Upper lobe of left lung (tissue), 6 donors: Measurements from ENCODE around the gene KRT25. TPM values are rescaled to one million over a fixed set of nuclear protein-coding genes. Genes with fewer than 3 reads are reported as not detected.

Experiments
- ATAC-seq, 2 donors: fragments of 200-7000 bp; cut with Tn5 transposase; one replicate each; pipeline ENCODE4 v1.9.1; 2022; ENCODE audit warnings: mild to moderate bottlenecking in 2 of 2, moderate library complexity in 2 of 2; ENCODE audit not compliant: low FRiP score in 2 of 2
- DNase-seq, 2 donors: peaks; one replicate each; pipeline ENCODE4 v3.0.0-alpha.2; 2019 to 2020
- H3K27ac ChIP-seq, 4 donors: fragments of 200-600 bp; sonication (generic); one replicate each; pipeline ENCODE4 v1.5.1; 2016 to 2019
- H3K27me3 ChIP-seq, 4 donors: fragments of 200-600 bp; sonication (generic); one replicate each; pipeline ENCODE4 v1.5.1; 2017 to 2019
- H3K36me3 ChIP-seq, 4 donors: fragments of 200-600 bp; sonication (generic); one replicate each; pipeline ENCODE4 v1.5.1; 2016 to 2019
- H3K4me1 ChIP-seq, 4 donors: fragments of 200-600 bp; sonication (generic); one replicate each; pipeline ENCODE4 v1.5.1; 2018 to 2019
- H3K4me3 ChIP-seq, 4 donors: fragments of 200-600 bp; sonication (generic); one replicate each; pipeline ENCODE4 v1.5.1; 2017 to 2019; ENCODE audit warnings: mild to moderate bottlenecking in 2 of 4, moderate library complexity in 1 of 4
- H3K9me3 ChIP-seq, 4 donors: fragments of 200-600 bp; sonication (generic); one replicate each; pipeline ENCODE4 v1.5.1; 2018 to 2019
- EP300 ChIP-seq, 4 donors: sonication (generic); formaldehyde crosslinking; IDR thresholded peaks; one replicate each; pipeline ENCODE4 v1.5.1; 2017; ENCODE audit warnings: antibody characterized with exemption in 4 of 4, control low read depth in 2 of 4
- POLR2A ChIP-seq, 4 donors: fragments of 450-650 bp; IDR thresholded peaks; one replicate each; pipeline ENCODE4 v1.5.1; 2016 to 2017; ENCODE audit warnings: antibody characterized with exemption in 4 of 4, mild to moderate bottlenecking in 2 of 4
- POLR2AphosphoS5 ChIP-seq, 2 donors: sonication (generic); formaldehyde crosslinking; IDR thresholded peaks; one replicate each; pipeline ENCODE4 v1.5.1; 2017; ENCODE audit warnings: antibody characterized with exemption in 2 of 2
- WGBS, 2 donors: methylation state at CpG; one replicate each; pipeline ENCODE4 v1.1.5; 2017 to 2018; 5-methylcytosine and 5-hydroxymethylcytosine counted together
- total RNA-seq, 6 donors: library from RNA; depleted of rRNA in 4 of 6; stranded (reverse); fragments of >200 nt in 4 of 6; gene quantifications; one replicate each; pipeline versions ENCODE4 v1.1.0 to v1.2.1, GENCODE V29; 2016 to 2021
- TF ChIP-seq, protein P1 (sequence below), 6 experiments: fragments of 450-650 bp in 4 of 6; fragments of 200-600 bp in 2 of 6; sonication (generic) in 2 of 6; IDR thresholded peaks; one replicate each; pipeline ENCODE4 v1.5.1; 2016 to 2019; ENCODE audit warnings: antibody characterized with exemption in 6 of 6
- donor health status: DM: no; HTN: no; CAD: no; lungs with moderate emphysema.
- donor health status: DM: no; HTN: yes; CAD: no; lungs with severe emphysema.

Gene KRT25
- total RNA-seq, 6 donors from 2014 or later: not detected

DNA sequence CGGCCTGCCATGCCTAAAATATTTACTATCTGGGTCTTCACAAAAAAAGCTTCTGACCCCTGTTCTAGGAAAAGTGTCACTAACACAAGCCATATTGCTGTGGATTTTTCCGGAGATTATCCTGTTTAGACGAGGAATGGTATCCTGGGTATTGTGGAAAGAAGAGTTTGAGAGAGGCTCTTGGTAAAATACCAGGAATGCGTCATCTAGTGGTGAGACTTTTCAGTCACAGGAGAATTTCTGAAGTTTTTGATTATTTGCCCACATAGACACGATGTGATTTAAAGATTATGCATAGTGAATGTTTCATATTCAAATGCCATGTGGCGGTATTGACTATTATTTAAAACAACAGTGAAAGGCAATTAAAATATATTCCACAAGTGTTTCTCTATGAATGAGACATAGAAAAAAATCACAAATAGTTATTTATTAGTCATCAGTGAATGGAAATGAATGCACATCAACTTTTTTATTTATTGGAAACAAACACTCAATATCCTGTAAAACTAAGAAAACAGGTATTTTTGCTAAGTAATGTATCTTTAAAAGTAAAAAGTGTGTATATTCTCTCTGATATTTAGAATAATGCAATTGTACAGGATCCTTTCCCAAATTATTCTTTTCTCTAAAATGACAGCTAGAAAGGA is 36.8 kb upstream of the KRT25 start:
- Histone ChIP-seq H3K27me3 (no peaks in the 10 kb centered on the region), H3K27ac (no peak overlapping the region), H3K9me3 (no peaks in the 10 kb centered on the region), H3K36me3 (no peaks in the 10 kb centered on the region), H3K4me3 (no peak overlapping the region), H3K4me1 (peaks cover 0 to 6% (median 0%) of the 10 kb centered on the region in 4 donors)
- DNase-seq (no peak), ATAC-seq (peak in 1 of 2 donors; percentile 63)
- WGBS, 2 donors: 35% methylated on average over 5 to 6 of the region's 6 CpGs
- no peak for TF ChIP-seq EP300 (IDR thresholded peaks at IDR 0.05)
- no peak for TF ChIP-seq POLR2A (IDR thresholded peaks at IDR 0.05)
- TF ChIP-seq, protein P1, sequence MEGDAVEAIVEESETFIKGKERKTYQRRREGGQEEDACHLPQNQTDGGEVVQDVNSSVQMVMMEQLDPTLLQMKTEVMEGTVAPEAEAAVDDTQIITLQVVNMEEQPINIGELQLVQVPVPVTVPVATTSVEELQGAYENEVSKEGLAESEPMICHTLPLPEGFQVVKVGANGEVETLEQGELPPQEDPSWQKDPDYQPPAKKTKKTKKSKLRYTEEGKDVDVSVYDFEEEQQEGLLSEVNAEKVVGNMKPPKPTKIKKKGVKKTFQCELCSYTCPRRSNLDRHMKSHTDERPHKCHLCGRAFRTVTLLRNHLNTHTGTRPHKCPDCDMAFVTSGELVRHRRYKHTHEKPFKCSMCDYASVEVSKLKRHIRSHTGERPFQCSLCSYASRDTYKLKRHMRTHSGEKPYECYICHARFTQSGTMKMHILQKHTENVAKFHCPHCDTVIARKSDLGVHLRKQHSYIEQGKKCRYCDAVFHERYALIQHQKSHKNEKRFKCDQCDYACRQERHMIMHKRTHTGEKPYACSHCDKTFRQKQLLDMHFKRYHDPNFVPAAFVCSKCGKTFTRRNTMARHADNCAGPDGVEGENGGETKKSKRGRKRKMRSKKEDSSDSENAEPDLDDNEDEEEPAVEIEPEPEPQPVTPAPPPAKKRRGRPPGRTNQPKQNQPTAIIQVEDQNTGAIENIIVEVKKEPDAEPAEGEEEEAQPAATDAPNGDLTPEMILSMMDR (IDR thresholded peaks at IDR 0.05): peak in 5 of 6 experiments; percentile 29 to 66 (median 59)
- no peak for TF ChIP-seq POLR2AphosphoS5 (IDR thresholded peaks at IDR 0.05)

- DNase-seq: no peak
- Histone ChIP-seq H3K4me3 (no peak overlapping the region), H3K27ac (no peak overlapping the region), H3K27me3 (no peaks in the 10 kb centered on the region), H3K9me3 (no peaks in the 10 kb centered on the region), H3K36me3 (no peaks in the 10 kb centered on the region), H3K4me1 (peaks cover 0 to 6% (median 0%) of the 10 kb centered on the region in 4 donors)
- no peak for TF ChIP-seq POLR2A (IDR thresholded peaks at IDR 0.05)
- no peak for TF ChIP-seq EP300 (IDR thresholded peaks at IDR 0.05)
- TF ChIP-seq, protein P1 (IDR thresholded peaks at IDR 0.05): no peak
- no peak for TF ChIP-seq POLR2AphosphoS5 (IDR thresholded peaks at IDR 0.05)
- WGBS, 2 donors: 80 to 88% methylated on average over 1 of the region's 1 CpG
- no peak for ATAC-seq
These were observed 36.0 kb upstream of the KRT25 start for GRCh38 chr17:40791111-40791510.

DNA sequence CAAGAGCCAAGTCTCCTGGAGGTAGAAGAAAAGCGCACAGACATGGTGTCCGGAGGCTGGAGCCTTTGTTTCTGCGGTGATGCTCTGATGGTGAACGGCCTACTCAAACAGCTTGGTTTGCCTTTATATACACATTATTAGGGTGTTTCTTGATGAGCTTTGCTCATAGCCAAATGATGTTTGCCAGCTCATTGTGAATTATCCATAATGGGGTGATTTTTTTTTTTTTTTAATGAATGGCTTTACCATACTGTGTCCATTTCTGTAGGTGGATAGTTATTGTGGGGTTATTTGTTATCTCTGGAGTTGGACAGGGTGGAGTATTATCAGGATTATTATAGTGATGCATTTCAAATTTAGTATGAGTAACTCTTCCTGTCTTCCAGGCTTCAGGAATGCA is 27.3 kb upstream of the KRT25 start, which contains the start of gene KRT27:
KRT27 (minus strand) TSS at position 101 of the 400 bp plus-strand sequence; CDS start at position 44, 57 bp downstream.
- no peak for TF ChIP-seq POLR2AphosphoS5 (IDR thresholded peaks at IDR 0.05)
- no peak for TF ChIP-seq POLR2A (IDR thresholded peaks at IDR 0.05)
- TF ChIP-seq, protein P1 (IDR thresholded peaks at IDR 0.05): no peak
- no peak for TF ChIP-seq EP300 (IDR thresholded peaks at IDR 0.05)
- WGBS, 2 donors: 96 to 98% methylated on average over 4 of the region's 4 CpGs
- H3K9me3 ChIP-seq: no peaks in the 10 kb centered on the region

GRCh38 chr17:40779181-40779909 is 24.2 kb upstream of the KRT25 start:
- Histone ChIP-seq H3K27ac (peak overlapping the region; percentile 1 to 66 (median 40)), H3K4me1 (peaks cover 0 to 7% (median 1%) of the 10 kb centered on the region in 4 donors)

More for the DNA sequence above, 27.3 kb upstream of the KRT25 start, which contains the start of gene KRT27:
- no peak for DNase-seq
- Histone ChIP-seq H3K4me1 (peaks cover 0 to 7% (median 1%) of the 10 kb centered on the region in 4 donors), H3K27me3 (peaks cover 0 to 6% (median 0%) of the 10 kb centered on the region in 4 donors), H3K27ac (no peak within 1 kb of the TSS), H3K36me3 (no peaks in the 10 kb centered on the region), H3K4me3 (no peak within 1 kb of the TSS)
- no peak for ATAC-seq

More at GRCh38 chr17:40779181-40779909, 24.2 kb upstream of the KRT25 start:
- Histone ChIP-seq H3K36me3 (no peaks in the 10 kb centered on the region), H3K4me3 (peak overlapping the region in 3 of 4 donors; percentile 27 to 39 (median 35)), H3K27me3 (peaks cover 0 to 6% (median 0%) of the 10 kb centered on the region in 4 donors), H3K9me3 (no peaks in the 10 kb centered on the region)
- DNase-seq (peak; percentile 72 to 88), ATAC-seq (peak; percentile 65 to 90)
- TF ChIP-seq, protein P1 (IDR thresholded peaks at IDR 0.05): no peak
- TF ChIP-seq POLR2A (IDR thresholded peaks at IDR 0.05) (peak in 2 of 4 donors; percentile 27 to 28), EP300 (IDR thresholded peaks at IDR 0.05) (no peak)
- 16 to 28% methylated on average over 23 to 37 of the region's 37 CpGs for WGBS, 2 donors
